H1 (cell line): ENCODE measurements around the gene POLA1. TPM values are rescaled to one million over a fixed set of nuclear protein-coding genes. Genes with fewer than 3 reads are reported as not detected.

Experiments
- CTCF ChIA-PET: fragments of 300-600 bp; sonication (Branson Sonifier 250); formaldehyde crosslinking; loops from one replicate; lab custom pipeline; 2021; ENCODE audit not compliant: partially characterized antibody; lab: Charles Lee
- POLR2A ChIA-PET: fragments of 300-600 bp; sonication (Branson Sonifier 250); formaldehyde crosslinking; loops from one replicate; lab custom pipeline; 2021; ENCODE audit warnings: inconsistent platforms; ENCODE audit not compliant: partially characterized antibody; lab: Charles Lee
- DNase-seq, 2 experiments: peaks; one replicate each; pipeline versions ENCODE4 v3.0.0 to v3.0.0-alpha.2; 2010 to 2022; ENCODE audit warnings: low spot score in 2 of 2, low read depth in 1 of 2, mixed read lengths in 1 of 2
- FAIRE-seq: peaks from 2 replicates; lab custom pipeline; 2011; peaks lifted over from hg19 to GRCh38; lab: Jason Lieb, UNC
- H2AFZ ChIP-seq: 2 replicates; pipeline ENCODE4 v1.8.1; 2012; ENCODE audit warnings: low read length, inconsistent platforms
- H2AK5ac ChIP-seq: 2 replicates; pipeline ENCODE4 v1.6.1; 2013; ENCODE audit warnings: low read depth, low read length
- H2BK120ac ChIP-seq: replicated peaks from 2 replicates; pipeline ENCODE3; 2013; ENCODE audit warnings: low read depth, low read length, inconsistent platforms
- H2BK12ac ChIP-seq: 2 replicates; pipeline ENCODE4 v1.6.1; 2013; ENCODE audit warnings: low read depth, low read length
- H2BK15ac ChIP-seq: 2 replicates; pipeline ENCODE4 v1.6.1; 2013; ENCODE audit warnings: low read length
- H2BK20ac ChIP-seq: 2 replicates; pipeline ENCODE4 v1.6.1; 2013; ENCODE audit warnings: low read length
- H2BK5ac ChIP-seq: 2 replicates; pipeline ENCODE4 v1.6.1; 2013; ENCODE audit warnings: low read depth, low read length
- H3K14ac ChIP-seq: 2 replicates; pipeline ENCODE4 v1.6.1; 2013; ENCODE audit warnings: inconsistent platforms; ENCODE audit not compliant: insufficient read length
- H3K18ac ChIP-seq: 2 replicates; pipeline ENCODE4 v1.6.1; 2013; ENCODE audit warnings: low read length; ENCODE audit errors: extremely low read depth
- H3K23ac ChIP-seq: 2 replicates; pipeline ENCODE4 v1.6.1; 2013; ENCODE audit warnings: inconsistent platforms; ENCODE audit not compliant: insufficient read length
- H3K23me2 ChIP-seq: 2 replicates; pipeline ENCODE4 v1.6.1; 2013; ENCODE audit warnings: low read depth, low read length
- H3K27ac ChIP-seq: 2 replicates; pipeline ENCODE4 v1.6.1; 2011; ENCODE audit warnings: low read depth, low read length, inconsistent platforms
- H3K27me3 ChIP-seq, 4 experiments: replicated peaks in 1 of 4; 1 replicate in 1 of 4; 2 replicates in 3 of 4; pipeline versions ENCODE4 v1.6.1 to v1.8.1; 2011 to 2013; ENCODE audit warnings: low read length in 3 of 4, mild to moderate bottlenecking in 3 of 4, inconsistent platforms in 2 of 4, mixed read lengths in 2 of 4, moderate library complexity in 1 of 4; ENCODE audit not compliant: control insufficient read depth in 3 of 4, insufficient read depth in 3 of 4; ENCODE audit errors: extremely low read depth in 1 of 4
- H3K36me3 ChIP-seq, 4 experiments: 2 replicates each; pipeline versions ENCODE4 v1.6.1 to v1.8.1; 2011 to 2013; ENCODE audit warnings: mild to moderate bottlenecking in 4 of 4, low read length in 3 of 4, moderate library complexity in 2 of 4, control low read depth in 1 of 4, inconsistent platforms in 1 of 4; ENCODE audit not compliant: insufficient read depth in 4 of 4, control insufficient read depth in 2 of 4
- H3K4ac ChIP-seq: replicated peaks from 2 replicates; pipeline ENCODE3; 2013; ENCODE audit warnings: low read length, low read depth, mixed read lengths, inconsistent platforms; ENCODE audit not compliant: insufficient read length
- H3K4me1 ChIP-seq, 4 experiments: replicated peaks in 1 of 4; 1 replicate in 1 of 4; 2 replicates in 3 of 4; pipeline versions ENCODE4 v1.6.1 to v1.8.1; 2011 to 2013; ENCODE audit warnings: low read length in 3 of 4, inconsistent platforms in 2 of 4, mixed read lengths in 1 of 4; ENCODE audit not compliant: insufficient read depth in 4 of 4, control insufficient read depth in 3 of 4
- H3K4me2 ChIP-seq, 2 experiments: 2 replicates each; pipeline versions ENCODE4 v1.6.1 to v1.8.1; 2011 to 2013; ENCODE audit warnings: low read depth in 2 of 2, low read length in 2 of 2, control low read depth in 1 of 2, inconsistent platforms in 1 of 2, mild to moderate bottlenecking in 1 of 2; ENCODE audit not compliant: insufficient read depth in 1 of 2
- H3K4me3 ChIP-seq, 4 experiments: fragments of 200-600, 300-600 bp in 1 of 4; sonication (generic), shearing (Covaris generic), sonication (Bioruptor Twin) in 1 of 4; 2 replicates each; pipeline versions ENCODE4 v1.5.1 to v1.8.1; 2011 to 2016; ENCODE audit warnings: low read length in 4 of 4, low read depth in 3 of 4, control low read depth in 2 of 4, inconsistent platforms in 2 of 4, mild to moderate bottlenecking in 2 of 4, mixed read lengths in 1 of 4, moderate library complexity in 1 of 4; ENCODE audit not compliant: insufficient read depth in 2 of 4; ENCODE audit errors: extremely low read depth in 1 of 4
- H3K56ac ChIP-seq: replicated peaks from 2 replicates; pipeline ENCODE3; 2013; ENCODE audit warnings: low read depth, mild to moderate bottlenecking, mixed read lengths, low read length, inconsistent platforms; ENCODE audit not compliant: insufficient read length
- H3K79me1 ChIP-seq: 2 replicates; pipeline ENCODE4 v1.6.1; 2013; ENCODE audit warnings: low read depth, low read length, control low read depth
- H3K79me2 ChIP-seq, 2 experiments: 2 replicates each; pipeline versions ENCODE4 v1.6.1 to v1.8.1; 2012 to 2013; ENCODE audit warnings: low read length in 2 of 2, mild to moderate bottlenecking in 2 of 2, inconsistent platforms in 1 of 2; ENCODE audit not compliant: insufficient read depth in 2 of 2, control insufficient read depth in 1 of 2
- H3K9ac ChIP-seq, 4 experiments: replicated peaks in 1 of 4; 1 replicate in 1 of 4; 2 replicates in 3 of 4; pipeline versions ENCODE4 v1.6.1 to v1.8.1; 2011 to 2013; ENCODE audit warnings: low read depth in 3 of 4, low read length in 3 of 4, control low read depth in 2 of 4, mild to moderate bottlenecking in 2 of 4, moderate library complexity in 2 of 4, inconsistent platforms in 1 of 4; ENCODE audit errors: extremely low read depth in 1 of 4
- H3K9me3 ChIP-seq, 2 experiments: 2 replicates each; pipeline versions ENCODE4 v1.6.1 to v1.8.1; 2012 to 2013; ENCODE audit warnings: mild to moderate bottlenecking in 2 of 2, moderate library complexity in 2 of 2, control low read depth in 1 of 2, inconsistent platforms in 1 of 2, low read depth in 1 of 2, low read length in 1 of 2, mixed read lengths in 1 of 2; ENCODE audit not compliant: insufficient read depth in 2 of 2
- H4K20me1 ChIP-seq, 2 experiments: replicated peaks in 1 of 2; 2 replicates each; pipeline versions ENCODE3 to v1.8.1; 2011 to 2013; ENCODE audit warnings: inconsistent platforms in 2 of 2, low read length in 2 of 2, mild to moderate bottlenecking in 1 of 2; ENCODE audit not compliant: insufficient read depth in 2 of 2, control insufficient read depth in 1 of 2
- H4K5ac ChIP-seq: 2 replicates; pipeline ENCODE4 v1.6.1; 2013; ENCODE audit warnings: low read length, low read depth, mixed read lengths, inconsistent platforms; ENCODE audit not compliant: insufficient read length
- H4K8ac ChIP-seq: 2 replicates; pipeline ENCODE4 v1.8.0; 2013; ENCODE audit warnings: mild to moderate bottlenecking, moderate library complexity, low read length, inconsistent platforms; ENCODE audit not compliant: insufficient read depth; ENCODE audit errors: extremely low read depth
- H4K91ac ChIP-seq: replicated peaks from 2 replicates; pipeline ENCODE3; 2013; ENCODE audit warnings: low read length, mixed read lengths, inconsistent platforms; ENCODE audit not compliant: insufficient read length
- ASH2L ChIP-seq: fragments of 200-600, 300-600 bp; sonication (generic); IDR thresholded peaks from one replicate; pipeline ENCODE4 v1.7.1; 2017; ENCODE audit warnings: low read length
- CEBPB ChIP-seq: IDR thresholded peaks from 2 replicates; pipeline ENCODE4 v1.6.1; 2012; ENCODE audit warnings: low read depth, low read length
- CHD1 ChIP-seq: IDR thresholded peaks from 2 replicates; pipeline ENCODE4 v1.6.1; 2012; ENCODE audit warnings: low read depth, low read length, improper control_type of control experiment
- CTBP2 ChIP-seq: IDR thresholded peaks from 2 replicates; pipeline ENCODE4 v1.7.0; 2011; ENCODE audit warnings: borderline replicate concordance, mild to moderate bottlenecking, moderate library complexity, mixed read lengths, low read length; ENCODE audit not compliant: insufficient read depth, insufficient read length
- E2F6 ChIP-seq: IDR thresholded peaks from 2 replicates; pipeline ENCODE4 v1.6.1; 2012; ENCODE audit warnings: inconsistent platforms
- EP300 ChIP-seq, 2 experiments: IDR thresholded peaks; 1 replicate in 1 of 2; 2 replicates in 1 of 2; pipeline ENCODE4 v1.6.1; 2011 to 2012; ENCODE audit warnings: low read depth in 2 of 2, low read length in 2 of 2, mild to moderate bottlenecking in 2 of 2, borderline replicate concordance in 1 of 2, inconsistent platforms in 1 of 2, moderate library complexity in 1 of 2
- MAX ChIP-seq: IDR thresholded peaks from 2 replicates; pipeline ENCODE4 v1.6.1; 2012; ENCODE audit warnings: inconsistent platforms
- SIRT6 ChIP-seq: IDR thresholded peaks from one replicate; pipeline ENCODE4 v1.7.1; 2012; ENCODE audit warnings: low read length, inconsistent platforms
- SP1 ChIP-seq: IDR thresholded peaks from 2 replicates; pipeline ENCODE4 v1.6.1; 2011; ENCODE audit warnings: low read depth, low read length
- SP2 ChIP-seq: IDR thresholded peaks from 2 replicates; pipeline ENCODE4 v1.6.1; 2012; ENCODE audit warnings: mild to moderate bottlenecking, low read length, inconsistent platforms
- TAF1 ChIP-seq: IDR thresholded peaks from 2 replicates; pipeline ENCODE4 v1.6.1; 2011; ENCODE audit warnings: mild to moderate bottlenecking, low read depth, low read length
- YY1 ChIP-seq: IDR thresholded peaks from 2 replicates; pipeline ENCODE4 v1.6.1; 2011; ENCODE audit warnings: low read depth, mild to moderate bottlenecking, low read length
- WGBS, 2 experiments: shearing (Covaris generic) in 1 of 2; methylation state at CpG; one replicate each; pipeline versions ENCODE4 v1.1.6 to v1.1.7; 2013 to 2015; ENCODE audit warnings: low lambda C conversion rate in 2 of 2, mixed read lengths in 2 of 2, inconsistent platforms in 1 of 2, low coverage in 1 of 2, missing lambda C conversion rate in 1 of 2; ENCODE audit not compliant: insufficient replicate concordance in 2 of 2, insufficient coverage in 1 of 2, insufficient read length in 1 of 2; ENCODE audit errors: extremely low coverage in 1 of 2, missing lambda C conversion rate in 1 of 2; 5-methylcytosine and 5-hydroxymethylcytosine counted together
- polyA plus RNA-seq, 7 experiments: library from polyadenylated mRNA; depleted of rRNA in 3 of 7; stranded (reverse) in 5 of 7; unstranded in 2 of 7; fragments of >200 nt in 5 of 7; fragments of 200-250 nt in 2 of 7; gene quantifications; 1 replicate in 5 of 7; 2 replicates in 1 of 7; 4 replicates in 1 of 7; pipeline versions ENCODE4 v1.2.1 to v1.2.3, GENCODE V29; 2011 to 2013; ENCODE audit warnings: missing spikeins in 2 of 7, mixed read lengths in 2 of 7
- total RNA-seq: library from RNA; stranded (reverse); fragmentation: NEBNext Ultra II Directional; extraction: Animal tissue kit (Norgen Biotek cat#: 25700); gene quantifications from 2 replicates; pipeline ENCODE4 v1.2.1, GENCODE V29; 2021
- TF ChIP-seq, protein P1 (sequence below): IDR thresholded peaks from 2 replicates; pipeline ENCODE4 v1.6.1; 2012; ENCODE audit warnings: low read length, inconsistent platforms

POLA1 gene
- total and polyA plus RNA-seq, 2 of the 8 experiments (the other 6 are each of a cell fraction or from before 2014, with no cell fraction given): 5.6 to 34.9 TPM

- DNase-seq: no peak
- H3K4me1 ChIP-seq: no peaks in the 10 kb centered on the region
- no peak overlapping the region for H3K4me3 ChIP-seq
- H4K5ac ChIP-seq: no peak overlapping the region
- H3K56ac ChIP-seq: no peak overlapping the region
- H2AK5ac ChIP-seq: no peak overlapping the region
- no peak overlapping the region for H3K18ac ChIP-seq
- no peaks in the 10 kb centered on the region for H3K79me1 ChIP-seq
- no peak overlapping the region for H4K91ac ChIP-seq
- no peak overlapping the region for H3K27ac ChIP-seq
- CTCF ChIA-PET: no interaction called here
- no peaks in the 10 kb centered on the region for H3K27me3 ChIP-seq
- no peak overlapping the region for H2BK15ac ChIP-seq
- H2BK120ac ChIP-seq: no peak overlapping the region
- H2BK5ac ChIP-seq: no peak overlapping the region
- FAIRE-seq: no peak
- no peak overlapping the region for H3K4ac ChIP-seq
- no peak overlapping the region for H2BK12ac ChIP-seq
- no peaks in the 10 kb centered on the region for H3K23me2 ChIP-seq
- H3K9me3 ChIP-seq: no peaks in the 10 kb centered on the region
- no peaks in the 10 kb centered on the region for H4K20me1 ChIP-seq
- H3K14ac ChIP-seq: no peak overlapping the region
- POLR2A ChIA-PET: no interaction called here
- WGBS, 2 experiments: 87% methylated on average over 5 of the region's 5 CpGs; no CpG with 5 or more reads in 1 of the 2 experiments
- H3K23ac ChIP-seq: no peak overlapping the region
- peaks cover 0 to 9% of the 10 kb centered on the region in 2 experiments; a peak in 2 of 4 replicates for H3K79me2 ChIP-seq
- H2BK20ac ChIP-seq: no peak overlapping the region
- H3K4me2 ChIP-seq: no peak overlapping the region
- no peak overlapping the region for H4K8ac ChIP-seq
- H3K9ac ChIP-seq: no peak overlapping the region
- peaks cover 0 to 52% (median 25%) of the 10 kb centered on the region in 4 experiments for H3K36me3 ChIP-seq
- no peak overlapping the region for H2AFZ ChIP-seq
- TF ChIP-seq TAF1 (no peak), YY1 (no peak), SIRT6 (no peak), CHD1 (no peak), SP1 (no peak), EP300 (IDR thresholded peaks at IDR 0.05; ENCODE audit: borderline replicate concordance in 1 of 2, low read depth in 2 of 2, low read length in 2 of 2) (no peak), ASH2L (no peak), E2F6 (no peak), SP2 (no peak), CTBP2 (no peak), CEBPB (no peak), MAX (no peak)
- TF ChIP-seq, protein P1, sequence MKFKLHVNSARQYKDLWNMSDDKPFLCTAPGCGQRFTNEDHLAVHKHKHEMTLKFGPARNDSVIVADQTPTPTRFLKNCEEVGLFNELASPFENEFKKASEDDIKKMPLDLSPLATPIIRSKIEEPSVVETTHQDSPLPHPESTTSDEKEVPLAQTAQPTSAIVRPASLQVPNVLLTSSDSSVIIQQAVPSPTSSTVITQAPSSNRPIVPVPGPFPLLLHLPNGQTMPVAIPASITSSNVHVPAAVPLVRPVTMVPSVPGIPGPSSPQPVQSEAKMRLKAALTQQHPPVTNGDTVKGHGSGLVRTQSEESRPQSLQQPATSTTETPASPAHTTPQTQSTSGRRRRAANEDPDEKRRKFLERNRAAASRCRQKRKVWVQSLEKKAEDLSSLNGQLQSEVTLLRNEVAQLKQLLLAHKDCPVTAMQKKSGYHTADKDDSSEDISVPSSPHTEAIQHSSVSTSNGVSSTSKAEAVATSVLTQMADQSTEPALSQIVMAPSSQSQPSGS: no peak
Measured at GRCh38 chrX:24703185-24703494, 9.4 kb downstream of the POLA1 start.
